ENCODE measurements around the gene RNASEH2B.

RNASEH2B gene

DNA sequence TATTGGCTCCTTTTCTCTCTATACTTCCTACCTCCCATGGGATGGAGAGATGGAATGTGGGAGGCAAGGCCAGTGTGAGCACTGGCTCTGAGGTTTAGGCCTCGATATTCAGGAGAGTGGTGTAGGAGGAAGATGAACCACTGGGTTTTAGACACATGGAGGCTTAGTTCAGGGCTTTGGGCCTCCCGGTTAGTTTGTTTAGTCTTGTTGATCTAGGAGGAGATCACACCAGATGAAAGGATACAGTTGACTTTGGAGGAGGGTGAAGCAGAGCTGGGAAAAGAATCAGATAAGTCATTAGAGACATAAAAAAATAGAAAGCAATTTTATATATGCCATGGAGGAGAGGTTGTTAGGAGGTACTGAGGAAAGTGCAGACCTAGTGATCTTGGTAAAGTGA lies 30.9 kb downstream of the RNASEH2B start:
- H3K27me3 ChIP-seq (ENCODE audit: insufficient read depth, low read length, poor library complexity): no peaks in the 10 kb centered on the region
- DNase-seq: no peak
- H2AFZ ChIP-seq (ENCODE audit: low read depth, low read length): no peak overlapping the region
- no peak overlapping the region for H3K4me3 ChIP-seq (ENCODE audit: low read depth in 1 of 2, low read length in 2 of 2)
- no peak overlapping the region for H3K27ac ChIP-seq (ENCODE audit: low read length)
- no peak overlapping the region for H3K9ac ChIP-seq (ENCODE audit: low read depth, low read length)
- H3K4me1 ChIP-seq (ENCODE audit: insufficient read depth, low read length): no peaks in the 10 kb centered on the region
- no peak for TF ChIP-seq EZH2 (IDR thresholded peaks at IDR 0.05; ENCODE audit: borderline replicate concordance, low read depth, low read length, severe bottlenecking)
- TF ChIP-seq, protein P1, sequence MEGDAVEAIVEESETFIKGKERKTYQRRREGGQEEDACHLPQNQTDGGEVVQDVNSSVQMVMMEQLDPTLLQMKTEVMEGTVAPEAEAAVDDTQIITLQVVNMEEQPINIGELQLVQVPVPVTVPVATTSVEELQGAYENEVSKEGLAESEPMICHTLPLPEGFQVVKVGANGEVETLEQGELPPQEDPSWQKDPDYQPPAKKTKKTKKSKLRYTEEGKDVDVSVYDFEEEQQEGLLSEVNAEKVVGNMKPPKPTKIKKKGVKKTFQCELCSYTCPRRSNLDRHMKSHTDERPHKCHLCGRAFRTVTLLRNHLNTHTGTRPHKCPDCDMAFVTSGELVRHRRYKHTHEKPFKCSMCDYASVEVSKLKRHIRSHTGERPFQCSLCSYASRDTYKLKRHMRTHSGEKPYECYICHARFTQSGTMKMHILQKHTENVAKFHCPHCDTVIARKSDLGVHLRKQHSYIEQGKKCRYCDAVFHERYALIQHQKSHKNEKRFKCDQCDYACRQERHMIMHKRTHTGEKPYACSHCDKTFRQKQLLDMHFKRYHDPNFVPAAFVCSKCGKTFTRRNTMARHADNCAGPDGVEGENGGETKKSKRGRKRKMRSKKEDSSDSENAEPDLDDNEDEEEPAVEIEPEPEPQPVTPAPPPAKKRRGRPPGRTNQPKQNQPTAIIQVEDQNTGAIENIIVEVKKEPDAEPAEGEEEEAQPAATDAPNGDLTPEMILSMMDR (IDR thresholded peaks at IDR 0.05; ENCODE audit: borderline replicate concordance, extremely low read depth, low read length, poor library complexity, severe bottlenecking): no peak
- H4K20me1 ChIP-seq (ENCODE audit: insufficient read depth, low read length): peaks cover 18% of the 10 kb centered on the region
- ATAC-seq (ENCODE audit: insufficient read depth, low read depth): no peak
- peaks cover 82% of the 10 kb centered on the region for H3K79me2 ChIP-seq (ENCODE audit: insufficient read depth, low read length)
- no peaks in the 10 kb centered on the region for H3K9me3 ChIP-seq (ENCODE audit: insufficient read depth, low read length, severe bottlenecking)
- H3K4me2 ChIP-seq (ENCODE audit: insufficient read depth, low read length): no peak overlapping the region
- peaks cover 91% of the 10 kb centered on the region for H3K36me3 ChIP-seq (ENCODE audit: insufficient read depth, low read length)

DNA sequence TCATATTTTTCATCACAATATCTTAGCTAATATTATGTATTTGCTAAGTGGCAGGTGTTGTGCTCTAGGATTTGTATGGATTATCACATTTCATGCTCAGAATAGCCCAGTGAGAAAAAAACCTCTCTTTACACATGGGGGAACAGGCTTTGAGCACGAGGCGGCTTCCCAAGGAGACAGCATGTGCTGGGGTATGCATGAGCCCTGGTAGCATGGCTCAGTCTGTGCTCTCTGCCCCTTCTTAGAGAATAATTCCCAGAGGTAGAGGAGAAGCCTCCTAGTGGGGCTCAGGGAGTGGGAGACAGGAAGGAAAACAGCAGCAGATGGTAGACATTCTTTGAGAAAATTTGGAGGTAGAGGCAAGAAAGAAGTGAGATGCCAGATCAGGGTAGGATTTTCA lies 31.6 kb downstream of the RNASEH2B start:
- Histone ChIP-seq H3K79me2 (ENCODE audit: insufficient read depth, low read length) (peaks cover 79% of the 10 kb centered on the region), H3K4me1 (ENCODE audit: insufficient read depth, low read length) (no peaks in the 10 kb centered on the region)

DNA sequence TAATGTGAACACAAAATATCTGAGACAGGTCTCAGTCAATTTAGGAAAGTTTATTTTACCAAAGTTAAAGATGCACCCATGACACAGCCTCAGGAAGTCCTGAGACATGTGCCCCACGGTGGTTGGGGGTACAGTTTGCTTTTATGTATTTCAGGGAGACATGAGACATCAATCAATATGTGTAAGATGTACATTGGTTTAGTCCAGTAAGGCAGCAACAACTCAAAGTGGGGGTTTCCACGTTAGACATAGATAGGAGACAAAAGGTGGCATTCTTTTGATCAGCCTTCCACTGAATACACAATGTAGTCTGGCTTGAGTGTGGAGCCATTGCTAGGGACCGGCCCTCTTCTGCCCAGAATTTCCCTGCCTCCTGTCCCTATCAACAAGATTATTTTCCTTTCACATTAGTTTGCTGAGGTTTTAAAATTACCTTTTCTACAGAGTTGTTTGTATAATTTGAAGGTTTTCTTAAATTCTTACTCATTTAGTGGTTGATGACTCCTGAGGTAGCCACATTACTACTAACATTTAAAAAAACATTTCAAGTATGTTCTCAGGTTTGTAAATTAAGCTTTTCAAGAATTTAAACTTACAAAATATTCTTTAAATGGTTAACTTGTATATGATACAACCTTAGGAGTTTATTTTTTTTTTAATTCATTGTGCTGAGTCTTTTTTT lies 33.2 kb downstream of the RNASEH2B start:
- Histone ChIP-seq H3K9me3 (ENCODE audit: insufficient read depth, low read length, severe bottlenecking) (no peaks in the 10 kb centered on the region), H4K20me1 (ENCODE audit: insufficient read depth, low read length) (peaks cover 10% of the 10 kb centered on the region; the same call in 1 of the 2 replicates), H3K79me2 (ENCODE audit: insufficient read depth, low read length) (peaks cover 77% of the 10 kb centered on the region), H3K27me3 (ENCODE audit: insufficient read depth, low read length, poor library complexity) (no peaks in the 10 kb centered on the region), H3K36me3 (ENCODE audit: insufficient read depth, low read length) (peaks cover 91% of the 10 kb centered on the region), H3K9ac (ENCODE audit: low read depth, low read length) (no peak overlapping the region), H3K27ac (ENCODE audit: low read length) (no peak overlapping the region), H3K4me1 (ENCODE audit: insufficient read depth, low read length) (no peaks in the 10 kb centered on the region), H3K4me2 (ENCODE audit: insufficient read depth, low read length) (no peak overlapping the region), H2AFZ (ENCODE audit: low read depth, low read length) (no peak overlapping the region), H3K4me3 (ENCODE audit: low read depth in 1 of 2, low read length in 2 of 2) (no peak overlapping the region)
- DNase-seq: no peak
- ATAC-seq (ENCODE audit: insufficient read depth, low read depth): no peak
- no peak for TF ChIP-seq EZH2 (IDR thresholded peaks at IDR 0.05; ENCODE audit: borderline replicate concordance, low read depth, low read length, severe bottlenecking)
- TF ChIP-seq, protein P1 (IDR thresholded peaks at IDR 0.05; ENCODE audit: borderline replicate concordance, extremely low read depth, low read length, poor library complexity, severe bottlenecking): no peak

More for the DNA sequence above, 31.6 kb downstream of the RNASEH2B start:
- no peak overlapping the region for H3K4me3 ChIP-seq (ENCODE audit: low read depth in 1 of 2, low read length in 2 of 2)
- TF ChIP-seq, protein P1 (IDR thresholded peaks at IDR 0.05; ENCODE audit: borderline replicate concordance, extremely low read depth, low read length, poor library complexity, severe bottlenecking): no peak
- no peak overlapping the region for H3K27ac ChIP-seq (ENCODE audit: low read length)
- no peaks in the 10 kb centered on the region for H3K27me3 ChIP-seq (ENCODE audit: insufficient read depth, low read length, poor library complexity)
- no peak for DNase-seq
- peaks cover 90% of the 10 kb centered on the region for H3K36me3 ChIP-seq (ENCODE audit: insufficient read depth, low read length)
- no peak overlapping the region for H2AFZ ChIP-seq (ENCODE audit: low read depth, low read length)
- H4K20me1 ChIP-seq (ENCODE audit: insufficient read depth, low read length): peaks cover 12% of the 10 kb centered on the region; the same call in 1 of the 2 replicates
- no peak for ATAC-seq (ENCODE audit: insufficient read depth, low read depth)
- H3K4me2 ChIP-seq (ENCODE audit: insufficient read depth, low read length): no peak overlapping the region
- H3K9me3 ChIP-seq (ENCODE audit: insufficient read depth, low read length, severe bottlenecking): no peaks in the 10 kb centered on the region
- no peak overlapping the region for H3K9ac ChIP-seq (ENCODE audit: low read depth, low read length)

Data from DND-41 (cell line).